ENCODE measurements around the gene SND1. TPM values are rescaled to one million over a fixed set of nuclear protein-coding genes. Genes with fewer than 3 reads are reported as not detected.

SND1 gene
- total and polyA plus RNA-seq, 2 donors (not counting 3 experiments of a cell fraction or from before 2014, with no cell fraction given), result 116 to 249 TPM

GRCh38 chr7:127946111-127946510 lies 294.1 kb downstream of the SND1 start:
- Histone ChIP-seq H3K27me3 (ENCODE audit: control insufficient read depth in 2 of 2, insufficient read depth in 2 of 2, low read length in 2 of 2) (no peaks in the 10 kb centered on the region), H3K79me2 (ENCODE audit: control insufficient read depth, insufficient read depth, low read length) (no peaks in the 10 kb centered on the region), H3K4me1 (ENCODE audit: control insufficient read depth, extremely low read depth, insufficient read depth, low read length) (peaks cover 16% of the 10 kb centered on the region), H3K9ac (replicated peaks; ENCODE audit: extremely low read depth, insufficient read depth, low read length) (no peak overlapping the region), H3K4me2 (ENCODE audit: insufficient read depth, low read length) (no peak overlapping the region), H3K36me3 (ENCODE audit: control insufficient read depth in 2 of 2, extremely low read depth in 1 of 2, insufficient read depth in 2 of 2, low read length in 2 of 2) (peaks cover 0 to 2% of the 10 kb centered on the region in 2 experiments), H3K4me3 (replicated peaks in 1 of 3; ENCODE audit: insufficient read depth in 1 of 3, low read depth in 1 of 3, low read length in 3 of 3) (no peak overlapping the region), H3K9me3 (replicated peaks; ENCODE audit: control insufficient read depth, insufficient read depth, low read length) (no peaks in the 10 kb centered on the region), H3K27ac (ENCODE audit: insufficient read depth, low read depth, low read length) (no peak overlapping the region), H4K20me1 (replicated peaks; ENCODE audit: control insufficient read depth, extremely low read depth, insufficient read depth, low read length) (no peaks in the 10 kb centered on the region), H3K9me1 (replicated peaks; ENCODE audit: control insufficient read depth, extremely low read depth, insufficient read depth, low read length) (no peaks in the 10 kb centered on the region), H2AFZ (ENCODE audit: low read depth, low read length) (no peak overlapping the region)
- FAIRE-seq, result no peak
- intact Hi-C loops (cut with micrococcal nuclease) (no loop called here), dilution Hi-C loops (cut with MboI; ENCODE audit: extremely low pct_ligation_motif_present, low sequenced_read_pairs) (no loop called here)
- no peak for DNase-seq (ENCODE audit: low read depth, low spot score)
- no peak for TF ChIP-seq MAX (IDR thresholded peaks at IDR 0.05; ENCODE audit: insufficient read depth, insufficient read length)
- no peak for TF ChIP-seq EZH2 (IDR thresholded peaks at IDR 0.05; ENCODE audit: borderline replicate concordance, low read depth, low read length, severe bottlenecking)
- ChIA-PET CTCF (interaction anchor here (0.8 to 1.6 kb wide), 5 partner anchors 8 to 238 kb away, joined by 3 to 6 read pairs (median 4); no protein-coding TSS in a partner anchor), POLR2A (no interaction called here)
- BruUV-seq (replicated peaks), result no TSS peak

GRCh38 chr7:127946847-127947246 lies 294.9 kb downstream of the SND1 start:
- no peak for TF ChIP-seq POLR2A (IDR thresholded peaks at IDR 0.05; ENCODE audit: low read depth, low read length)
- no peak for TF ChIP-seq GATA2 (IDR thresholded peaks at IDR 0.05; ENCODE audit: insufficient read depth, insufficient read length, low read depth, low read length)
- TF ChIP-seq MAX (IDR thresholded peaks at IDR 0.05; ENCODE audit: insufficient read depth, insufficient read length), result no peak
- TF ChIP-seq MYC (IDR thresholded peaks at IDR 0.05; ENCODE audit: low read depth, low read length), result no peak
- peak; percentile 7 for TF ChIP-seq FOS (IDR thresholded peaks at IDR 0.05; ENCODE audit: borderline replicate concordance, insufficient read depth, low read length)
- no peak for TF ChIP-seq EZH2 (IDR thresholded peaks at IDR 0.05; ENCODE audit: borderline replicate concordance, low read depth, low read length, severe bottlenecking)
- no peak overlapping the region for H3K4me3 ChIP-seq (replicated peaks in 1 of 3; ENCODE audit: insufficient read depth in 1 of 3, low read depth in 1 of 3, low read length in 3 of 3)
- ChIA-PET CTCF (interaction anchor here (0.8 to 1.6 kb wide), 6 partner anchors 8 to 239 kb away, joined by 3 to 6 read pairs (median 4); no protein-coding TSS in a partner anchor), POLR2A (no interaction called here)
- H3K9me3 ChIP-seq (replicated peaks; ENCODE audit: control insufficient read depth, insufficient read depth, low read length), result no peaks in the 10 kb centered on the region
- no TSS peak for BruUV-seq (replicated peaks)
- no peak overlapping the region for H2AFZ ChIP-seq (ENCODE audit: low read depth, low read length)
- H4K20me1 ChIP-seq (replicated peaks; ENCODE audit: control insufficient read depth, extremely low read depth, insufficient read depth, low read length), result no peaks in the 10 kb centered on the region
- intact Hi-C loops (cut with micrococcal nuclease), result loop anchor here (1.0 kb wide), 1 partner anchor 14 kb away; no protein-coding TSS in a partner anchor
- FAIRE-seq (no peak), DNase-seq (ENCODE audit: low read depth, low spot score) (peak; percentile 43)
- no peaks in the 10 kb centered on the region for H3K9me1 ChIP-seq (replicated peaks; ENCODE audit: control insufficient read depth, extremely low read depth, insufficient read depth, low read length)
- dilution Hi-C loops (cut with MboI; ENCODE audit: extremely low pct_ligation_motif_present, low sequenced_read_pairs), result no loop called here
- no peak overlapping the region for H3K4me2 ChIP-seq (ENCODE audit: insufficient read depth, low read length)
- H3K36me3 ChIP-seq (ENCODE audit: control insufficient read depth in 2 of 2, extremely low read depth in 1 of 2, insufficient read depth in 2 of 2, low read length in 2 of 2), result peaks cover 0 to 2% of the 10 kb centered on the region in 2 experiments
- H3K4me1 ChIP-seq (ENCODE audit: control insufficient read depth, extremely low read depth, insufficient read depth, low read length), result peaks cover 16% of the 10 kb centered on the region
- H3K27me3 ChIP-seq (ENCODE audit: control insufficient read depth in 2 of 2, insufficient read depth in 2 of 2, low read length in 2 of 2), result no peaks in the 10 kb centered on the region
- H3K79me2 ChIP-seq (ENCODE audit: control insufficient read depth, insufficient read depth, low read length), result no peaks in the 10 kb centered on the region
- peak overlapping the region; percentile 26 for H3K27ac ChIP-seq (ENCODE audit: insufficient read depth, low read depth, low read length)
- H3K9ac ChIP-seq (replicated peaks; ENCODE audit: extremely low read depth, insufficient read depth, low read length), result no peak overlapping the region

All from endothelial cell of umbilical vein (primary cell).